Karpas-422 (cell line): ENCODE data around the gene PUS3. TPM values are rescaled to one million over a fixed set of nuclear protein-coding genes. Genes with fewer than 3 reads are reported as not detected.
A peak's percentile ranks its signal among the peaks of the same experiment; 100 is the strongest.

Experiments used
- DNase-seq: peaks from one replicate; pipeline ENCODE4 v3.0.0-alpha.2; 2015
- H2AFZ ChIP-seq: fragments of 200-600 bp; sonication (generic); 2 replicates; pipeline ENCODE4 v1.6.1; 2014; ENCODE audit warnings: antibody characterized with exemption, low read length, mixed read lengths
- H3K27ac ChIP-seq: fragments of 200-600 bp; sonication (generic); 2 replicates; pipeline ENCODE4 v1.5.1; 2014; ENCODE audit warnings: mild to moderate bottlenecking, low read length, moderate library complexity
- H3K27me3 ChIP-seq: fragments of 200-600 bp; sonication (generic); 2 replicates; pipeline ENCODE4 v1.6.1; 2014; ENCODE audit warnings: low read length, mixed read lengths
- H3K36me3 ChIP-seq: fragments of 200-600 bp; sonication (generic); 2 replicates; pipeline ENCODE4 v1.6.1; 2014; ENCODE audit warnings: low read length, mixed read lengths; ENCODE audit not compliant: insufficient read depth
- H3K4me1 ChIP-seq: fragments of 200-600 bp; sonication (generic); 2 replicates; pipeline ENCODE4 v1.6.1; 2014; ENCODE audit warnings: mild to moderate bottlenecking, low read length, mixed read lengths
- H3K4me2 ChIP-seq: fragments of 200-600 bp; sonication (generic); 2 replicates; pipeline ENCODE4 v1.6.1; 2014; ENCODE audit warnings: low read length, low read depth, mild to moderate bottlenecking; ENCODE audit not compliant: poor library complexity, severe bottlenecking
- H3K4me3 ChIP-seq: fragments of 200-600 bp; sonication (generic); 2 replicates; pipeline ENCODE4 v1.5.1; 2014; ENCODE audit warnings: mild to moderate bottlenecking, antibody characterized with exemption, low read length, mixed read lengths
- H3K79me2 ChIP-seq: fragments of 200-600 bp; sonication (generic); 2 replicates; pipeline ENCODE4 v1.6.1; 2014; ENCODE audit warnings: mild to moderate bottlenecking, low read length, mixed read lengths
- H3K9ac ChIP-seq: fragments of 200-600 bp; sonication (generic); 2 replicates; pipeline ENCODE4 v1.6.0; 2014; ENCODE audit warnings: low read length
- H3K9me2 ChIP-seq: fragments of 200-600 bp; sonication (generic), shearing (Covaris generic); replicated peaks from 2 replicates; pipeline ENCODE4 v1.6.0; 2014; ENCODE audit warnings: mild to moderate bottlenecking, low read length, moderate library complexity; ENCODE audit not compliant: insufficient read depth
- H3K9me3 ChIP-seq: fragments of 300-700, 200-600 bp; sonication (generic); 2 replicates; pipeline ENCODE4 v1.6.1; 2014; ENCODE audit warnings: low read length, mixed read lengths
- H4K20me1 ChIP-seq: fragments of 200-600 bp; sonication (generic); 2 replicates; pipeline ENCODE4 v1.6.1; 2014; ENCODE audit warnings: mild to moderate bottlenecking, antibody characterized with exemption, low read length, low read depth; ENCODE audit not compliant: insufficient read depth
- total RNA-seq: library from RNA; depleted of rRNA; stranded (reverse); fragments of >200 nt; shearing (Covaris generic); gene quantifications from 2 replicates; pipeline ENCODE4 v1.2.3, GENCODE V29; 2014; ENCODE audit warnings: low replicate concordance; rRNA removed

Gene PUS3, protein sequence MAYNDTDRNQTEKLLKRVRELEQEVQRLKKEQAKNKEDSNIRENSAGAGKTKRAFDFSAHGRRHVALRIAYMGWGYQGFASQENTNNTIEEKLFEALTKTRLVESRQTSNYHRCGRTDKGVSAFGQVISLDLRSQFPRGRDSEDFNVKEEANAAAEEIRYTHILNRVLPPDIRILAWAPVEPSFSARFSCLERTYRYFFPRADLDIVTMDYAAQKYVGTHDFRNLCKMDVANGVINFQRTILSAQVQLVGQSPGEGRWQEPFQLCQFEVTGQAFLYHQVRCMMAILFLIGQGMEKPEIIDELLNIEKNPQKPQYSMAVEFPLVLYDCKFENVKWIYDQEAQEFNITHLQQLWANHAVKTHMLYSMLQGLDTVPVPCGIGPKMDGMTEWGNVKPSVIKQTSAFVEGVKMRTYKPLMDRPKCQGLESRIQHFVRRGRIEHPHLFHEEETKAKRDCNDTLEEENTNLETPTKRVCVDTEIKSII
- total RNA-seq: 3.1 and 9.8 TPM in 2 replicates

DNA sequence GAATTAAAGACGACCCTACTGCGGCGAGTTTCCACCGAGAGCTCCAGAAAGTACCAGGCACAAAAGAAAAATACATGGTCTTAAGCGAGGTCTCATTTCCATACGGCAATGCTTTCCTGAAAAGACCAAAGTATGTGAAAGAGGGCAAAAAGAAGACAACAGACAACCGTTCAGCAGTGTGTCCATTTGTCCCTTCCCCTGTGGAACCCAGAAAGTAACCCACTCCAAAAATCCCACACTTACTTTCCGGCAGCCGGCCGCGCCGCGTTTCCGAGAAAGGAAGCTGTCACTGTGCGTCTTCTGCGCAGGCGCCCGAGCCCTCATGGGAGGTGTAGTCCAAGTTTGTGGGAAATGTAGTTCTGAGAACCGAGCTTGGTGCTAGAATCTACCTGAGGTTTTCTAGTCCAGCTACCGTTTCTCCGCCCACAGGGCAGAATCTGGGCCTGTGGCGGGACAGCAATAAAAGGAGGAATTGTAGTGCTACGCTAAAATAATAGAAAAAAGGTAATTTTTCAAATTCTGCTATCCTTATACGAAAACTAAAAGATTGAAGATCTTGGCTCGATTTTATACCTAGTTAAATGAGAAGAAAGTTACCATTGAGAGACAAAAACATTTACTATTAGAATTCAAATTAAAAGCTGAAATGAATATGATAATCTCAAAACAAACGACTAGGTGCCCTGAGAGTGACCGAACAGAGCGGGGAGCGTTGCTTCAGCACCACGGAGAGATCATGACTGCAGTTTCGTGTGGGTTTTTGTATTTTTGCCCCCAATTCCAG is at the start of gene PUS3:
TSS of gene PUS3 (minus strand) at position 280 of the 784 bp plus-strand sequence. CDS start 6,922 bp downstream, outside the sequence.
- DNase-seq: peak; percentile 85
- H3K4me3 ChIP-seq: peak within 1 kb of the TSS; percentile 92
- no peaks in the 10 kb centered on the region for H4K20me1 ChIP-seq
- H3K27ac ChIP-seq: no peak within 1 kb of the TSS
- peak within 1 kb of the TSS; percentile 79 for H3K9ac ChIP-seq
- H3K27me3 ChIP-seq: no peaks in the 10 kb centered on the region
- H2AFZ ChIP-seq: 0 out of 2 replicates have a peak within 1 kb of the TSS, but pooled peaks have one; percentile 71
- H3K9me2 ChIP-seq: no peaks in the 10 kb centered on the region
- H3K4me1 ChIP-seq: peaks cover 5% of the 10 kb centered on the region
- H3K79me2 ChIP-seq: peaks cover 32% of the 10 kb centered on the region
- no peaks in the 10 kb centered on the region for H3K36me3 ChIP-seq
- H3K4me2 ChIP-seq: peak within 1 kb of the TSS; percentile 62
- H3K9me3 ChIP-seq: no peaks in the 10 kb centered on the region

DNA sequence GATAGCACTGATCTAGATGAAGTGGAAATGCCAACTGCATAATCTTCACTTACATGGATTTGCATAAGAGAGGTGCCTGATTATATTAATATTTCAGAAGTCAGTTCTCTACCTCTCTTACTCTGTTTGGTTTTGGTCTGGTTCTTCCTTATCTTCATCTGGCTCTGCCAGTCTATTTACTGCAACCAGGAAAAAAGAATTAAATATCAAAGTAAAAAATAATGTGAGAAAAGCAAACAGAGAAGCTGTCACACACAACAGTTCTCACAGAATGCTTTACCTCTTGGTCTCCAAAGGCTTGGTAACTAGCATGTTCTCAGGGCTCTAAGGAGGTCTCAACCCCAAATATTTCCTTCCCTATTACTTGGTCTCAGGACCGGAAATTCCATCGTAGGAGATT is 49.6 kb upstream of the PUS3 start:
- DNase-seq: no peak
- Histone ChIP-seq H2AFZ (no peak overlapping the region), H3K4me1 (no peaks in the 10 kb centered on the region)

DNA sequence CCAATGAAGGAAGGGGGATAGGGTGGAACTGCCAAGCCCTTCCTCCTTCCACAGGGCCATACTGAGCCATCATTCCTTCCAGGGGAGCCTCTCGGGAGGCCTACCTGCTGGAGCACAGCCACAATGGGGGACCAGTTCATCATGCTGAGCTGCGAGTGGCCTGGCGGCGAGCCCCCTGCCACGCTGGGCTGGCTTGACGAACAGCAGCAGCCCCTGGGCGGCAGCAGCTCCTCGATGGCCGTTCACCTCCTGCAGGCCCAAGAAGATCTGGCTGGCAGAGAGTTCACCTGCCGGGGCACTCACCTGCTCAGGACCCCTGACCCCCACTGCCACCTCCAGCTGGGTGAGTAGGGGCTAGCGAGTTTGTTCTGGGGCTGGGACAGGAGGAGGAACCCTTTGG is 48.7 kb upstream of the PUS3 start:
- no peak overlapping the region for H2AFZ ChIP-seq
- no peaks in the 10 kb centered on the region for H4K20me1 ChIP-seq
- no peak for DNase-seq
- H3K9me3 ChIP-seq: no peaks in the 10 kb centered on the region
- no peak overlapping the region for H3K27ac ChIP-seq
- H3K9me2 ChIP-seq: no peaks in the 10 kb centered on the region
- H3K27me3 ChIP-seq: no peaks in the 10 kb centered on the region
- no peaks in the 10 kb centered on the region for H3K4me1 ChIP-seq
- no peak overlapping the region for H3K4me3 ChIP-seq
- H3K4me2 ChIP-seq: no peak overlapping the region
- no peaks in the 10 kb centered on the region for H3K79me2 ChIP-seq
- no peaks in the 10 kb centered on the region for H3K36me3 ChIP-seq
- H3K9ac ChIP-seq: no peak overlapping the region

More for the DNA sequence above, 49.6 kb upstream of the PUS3 start:
- H3K27me3 ChIP-seq: no peaks in the 10 kb centered on the region
- no peak overlapping the region for H3K27ac ChIP-seq
- H3K9ac ChIP-seq: no peak overlapping the region
- H4K20me1 ChIP-seq: no peaks in the 10 kb centered on the region
- no peak overlapping the region for H3K4me2 ChIP-seq
- no peaks in the 10 kb centered on the region for H3K79me2 ChIP-seq
- no peaks in the 10 kb centered on the region for H3K9me3 ChIP-seq
- no peaks in the 10 kb centered on the region for H3K9me2 ChIP-seq
- no peak overlapping the region for H3K4me3 ChIP-seq
- no peaks in the 10 kb centered on the region for H3K36me3 ChIP-seq

DNA sequence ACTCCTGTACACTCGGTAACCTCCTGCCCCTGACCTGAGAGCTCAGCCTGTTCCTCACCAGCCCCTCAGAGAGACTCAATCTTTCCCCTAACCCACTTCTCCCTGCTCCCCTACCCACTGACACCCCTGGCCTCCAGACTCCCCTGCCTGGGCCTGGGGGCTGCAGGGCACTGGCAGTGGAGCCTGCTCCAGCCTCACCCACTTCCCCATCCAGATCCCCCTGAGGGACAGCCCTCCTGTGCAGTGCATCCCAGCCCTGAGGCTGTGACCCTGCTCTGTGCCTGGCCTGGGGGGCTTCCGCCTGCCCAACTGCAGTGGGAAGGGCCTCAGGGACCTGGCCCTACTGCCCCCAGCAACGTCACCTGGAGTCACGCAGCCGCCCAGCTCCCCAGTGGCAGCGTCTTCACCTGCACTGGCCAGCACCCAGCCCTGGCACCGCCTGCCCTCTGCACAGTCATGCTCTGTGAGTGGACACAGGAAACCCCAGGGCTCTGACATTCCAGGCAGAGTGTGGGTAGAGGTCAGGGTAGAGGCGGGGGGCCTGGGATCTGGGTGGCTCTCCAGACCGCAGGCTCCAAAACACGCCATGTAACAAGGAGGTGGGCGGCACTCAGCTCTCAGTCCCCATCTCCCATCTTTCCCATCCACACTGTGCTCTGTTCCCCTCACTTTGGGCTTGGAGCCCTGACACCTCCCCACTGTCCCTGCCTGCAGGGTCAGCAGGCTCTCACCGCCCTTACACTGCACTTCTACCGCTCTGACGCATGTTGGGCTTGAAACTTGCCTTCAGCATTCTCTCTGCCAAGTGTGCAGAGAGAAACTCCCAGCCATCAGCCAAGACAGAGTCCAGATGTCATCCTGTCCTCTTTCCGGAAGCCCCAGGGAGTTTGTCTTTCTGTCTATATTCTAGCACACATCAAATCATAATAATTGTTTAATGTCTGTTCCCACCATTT is 48.0 kb upstream of the PUS3 start:
- no peak overlapping the region for H3K4me2 ChIP-seq

DNA sequence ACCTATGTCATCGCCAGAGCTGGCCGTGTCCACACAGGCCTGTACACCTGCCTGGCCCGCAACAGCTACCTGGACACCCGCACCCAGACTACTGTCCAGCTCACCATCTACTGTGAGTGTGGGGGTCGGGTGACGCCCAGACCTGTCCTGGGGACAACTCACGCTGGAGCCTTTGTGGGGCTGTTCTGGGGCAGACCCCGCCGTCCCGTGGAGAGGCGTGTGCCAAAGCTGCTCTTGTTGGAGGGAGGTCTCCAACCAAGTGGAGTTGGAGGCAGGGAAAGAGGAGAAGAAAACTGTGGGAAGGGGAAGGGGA is 47.1 kb upstream of the PUS3 start:
- no peaks in the 10 kb centered on the region for H3K9me2 ChIP-seq
- no peak overlapping the region for H3K27ac ChIP-seq
- H3K4me3 ChIP-seq: no peak overlapping the region
- H3K9ac ChIP-seq: no peak overlapping the region
- no peaks in the 10 kb centered on the region for H3K9me3 ChIP-seq
- DNase-seq: no peak
- no peaks in the 10 kb centered on the region for H3K79me2 ChIP-seq
- H3K36me3 ChIP-seq: no peaks in the 10 kb centered on the region
- H2AFZ ChIP-seq: no peak overlapping the region
- H3K4me1 ChIP-seq: no peaks in the 10 kb centered on the region
- H4K20me1 ChIP-seq: no peaks in the 10 kb centered on the region
- no peaks in the 10 kb centered on the region for H3K27me3 ChIP-seq
- H3K4me2 ChIP-seq: no peak overlapping the region

More for the DNA sequence above, 48.0 kb upstream of the PUS3 start:
- Histone ChIP-seq H3K9ac (no peak overlapping the region), H3K27me3 (no peaks in the 10 kb centered on the region), H3K36me3 (no peaks in the 10 kb centered on the region), H2AFZ (no peak overlapping the region), H3K9me2 (no peaks in the 10 kb centered on the region), H3K27ac (no peak overlapping the region), H3K4me1 (no peaks in the 10 kb centered on the region), H3K9me3 (no peaks in the 10 kb centered on the region), H3K79me2 (no peaks in the 10 kb centered on the region), H3K4me3 (no peak overlapping the region), H4K20me1 (no peaks in the 10 kb centered on the region)
- no peak for DNase-seq

DNA sequence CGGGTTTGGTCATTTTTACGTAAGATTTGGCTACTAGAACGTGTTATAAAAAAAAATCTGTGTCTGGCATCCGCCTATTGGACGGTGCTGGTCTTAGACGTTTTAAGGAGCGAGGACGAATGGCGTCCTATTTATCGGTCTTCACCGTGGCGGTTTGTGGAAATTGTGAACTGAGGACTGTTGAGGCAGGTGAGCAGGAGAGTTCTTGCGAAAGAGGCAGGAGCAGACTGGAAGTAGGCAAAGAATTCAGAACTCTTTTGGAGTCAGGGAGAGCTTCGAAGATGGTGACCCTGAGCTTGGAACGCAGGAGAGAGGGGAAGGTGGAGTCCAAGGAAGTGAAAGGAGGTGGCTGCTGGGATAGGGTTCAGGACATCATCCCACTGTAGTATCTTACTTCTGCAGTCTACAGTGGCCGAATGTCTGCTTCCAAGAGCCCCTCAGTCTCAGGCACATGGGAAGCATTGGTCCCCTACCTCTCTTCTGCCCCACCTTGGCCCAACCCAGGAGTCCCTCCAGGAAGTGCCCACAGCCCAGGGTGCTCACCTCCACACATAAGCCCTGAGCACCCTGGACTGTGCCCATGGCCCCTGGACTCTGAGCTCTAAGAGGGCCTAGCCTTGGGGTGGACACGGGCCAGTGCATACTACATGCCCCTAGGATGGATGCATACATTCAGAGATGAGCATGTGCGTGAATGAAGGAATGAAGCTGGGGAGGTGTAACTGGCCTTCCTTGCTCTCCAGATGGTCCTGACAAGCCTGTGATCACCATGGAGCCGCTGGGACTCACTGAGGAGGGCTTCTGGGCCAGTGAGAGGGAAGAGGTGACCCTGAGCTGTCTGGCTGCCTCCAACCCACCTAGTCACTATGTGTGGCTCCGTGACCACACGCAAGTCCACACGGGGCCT is 46.5 kb upstream of the PUS3 start:
- Histone ChIP-seq H3K9ac (no peak overlapping the region), H3K4me1 (no peaks in the 10 kb centered on the region), H4K20me1 (no peaks in the 10 kb centered on the region), H3K4me2 (no peak overlapping the region), H3K36me3 (no peaks in the 10 kb centered on the region), H3K79me2 (no peaks in the 10 kb centered on the region), H3K4me3 (no peak overlapping the region), H3K9me3 (no peaks in the 10 kb centered on the region), H3K27me3 (no peaks in the 10 kb centered on the region), H2AFZ (no peak overlapping the region), H3K9me2 (no peaks in the 10 kb centered on the region), H3K27ac (no peak overlapping the region)
- no peak for DNase-seq

DNA sequence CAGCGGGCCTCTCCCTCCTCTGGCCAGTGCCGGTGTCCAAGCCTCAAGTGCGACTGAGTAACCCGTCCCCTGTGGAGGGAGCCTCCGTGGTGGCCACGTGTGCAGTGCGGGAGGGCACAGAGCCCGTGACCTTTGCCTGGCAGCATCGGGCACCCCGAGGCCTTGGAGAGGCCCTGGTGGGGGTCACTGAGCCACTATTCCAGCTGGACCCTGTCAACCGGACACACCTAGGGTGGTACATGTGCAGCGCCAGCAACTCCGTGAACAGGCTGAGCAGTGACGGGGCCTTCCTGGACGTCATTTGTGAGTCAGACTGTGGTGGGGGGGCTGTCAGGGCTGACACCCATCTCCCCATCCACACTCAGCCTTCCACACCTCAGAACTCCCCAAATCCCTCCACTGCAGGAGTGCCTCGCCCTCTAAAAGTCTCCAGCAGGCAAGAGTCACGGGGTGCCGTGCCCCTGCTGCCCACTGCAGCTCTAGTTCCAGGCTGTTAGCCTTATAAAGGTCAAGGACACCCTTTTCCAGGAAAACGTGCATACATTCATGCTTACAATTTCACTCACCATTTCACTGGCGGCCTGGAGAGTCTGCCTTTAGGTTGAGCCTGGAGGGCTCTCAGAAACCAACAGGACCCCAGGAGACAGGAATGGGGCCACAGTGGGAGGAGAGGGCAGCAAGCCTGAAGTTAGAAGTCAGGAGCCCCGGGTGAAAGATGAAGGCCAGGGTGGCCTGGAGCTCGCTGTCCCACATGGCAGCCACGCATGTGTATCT is 45.5 kb upstream of the PUS3 start:
- Histone ChIP-seq H3K9me3 (no peaks in the 10 kb centered on the region), H3K36me3 (no peaks in the 10 kb centered on the region), H4K20me1 (no peaks in the 10 kb centered on the region), H3K79me2 (no peaks in the 10 kb centered on the region), H3K4me2 (no peak overlapping the region), H3K4me1 (no peaks in the 10 kb centered on the region), H3K27me3 (no peaks in the 10 kb centered on the region), H3K4me3 (no peak overlapping the region), H3K27ac (no peak overlapping the region), H3K9me2 (no peaks in the 10 kb centered on the region), H3K9ac (no peak overlapping the region), H2AFZ (no peak overlapping the region)
- DNase-seq: no peak
